GM19452 (cell line): ENCODE results near the gene BNIP2.
"Not testable (repeated sequence)": the region's sequence is repeated elsewhere in the genome, so short reads cannot be mapped to it uniquely, and the experiment has no call there.

Source experiments
- ATAC-seq: cut with Tn5 transposase; IDR thresholded peaks from one replicate; pipeline ENCODE4 v1.9.1; 2021; ENCODE audit not compliant: unreplicated experiment

BNIP2 gene, protein sequence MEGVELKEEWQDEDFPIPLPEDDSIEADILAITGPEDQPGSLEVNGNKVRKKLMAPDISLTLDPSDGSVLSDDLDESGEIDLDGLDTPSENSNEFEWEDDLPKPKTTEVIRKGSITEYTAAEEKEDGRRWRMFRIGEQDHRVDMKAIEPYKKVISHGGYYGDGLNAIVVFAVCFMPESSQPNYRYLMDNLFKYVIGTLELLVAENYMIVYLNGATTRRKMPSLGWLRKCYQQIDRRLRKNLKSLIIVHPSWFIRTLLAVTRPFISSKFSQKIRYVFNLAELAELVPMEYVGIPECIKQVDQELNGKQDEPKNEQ

DNA sequence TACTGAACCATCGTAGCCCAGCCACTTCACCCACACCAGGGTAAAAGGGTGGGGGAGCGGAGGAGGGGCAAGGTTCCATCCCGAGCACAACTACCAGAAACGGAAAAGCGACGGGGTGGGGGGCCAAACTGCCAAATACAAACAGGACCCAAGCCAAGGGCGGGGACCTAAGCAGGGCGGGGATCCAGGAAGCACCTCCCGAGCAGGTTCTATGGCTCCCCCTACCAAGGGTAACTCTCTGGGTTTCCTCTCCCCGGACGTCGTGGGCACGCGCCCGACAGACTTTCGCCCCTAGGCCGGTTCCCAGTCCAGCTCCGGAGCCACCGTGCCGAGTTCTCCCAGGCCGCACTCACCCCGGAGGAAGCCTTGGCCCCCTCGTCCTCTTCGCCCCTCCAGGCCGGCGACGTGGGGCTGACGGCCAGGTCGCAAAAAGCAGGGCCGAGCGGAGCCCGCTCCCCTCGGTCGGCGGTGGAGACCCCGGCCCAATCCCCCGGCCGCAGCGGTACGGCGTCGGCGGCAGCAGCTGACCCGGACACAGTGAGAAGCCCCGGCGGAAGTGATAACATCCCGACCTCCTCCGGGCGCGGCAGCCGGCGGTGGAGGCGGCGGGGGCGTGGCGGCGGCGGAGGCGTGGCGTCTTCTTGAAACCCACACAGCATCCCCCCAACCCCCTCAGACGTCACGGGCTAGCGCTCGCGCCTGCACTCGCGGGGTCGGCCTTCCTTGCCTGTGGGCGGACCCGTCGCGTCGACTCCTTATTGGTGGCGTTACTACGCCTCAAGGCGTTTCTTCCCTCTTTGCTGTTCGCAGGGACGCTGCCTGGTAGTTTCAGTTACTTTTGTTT is at the start of gene BNIP2:
BNIP2 (minus strand) TSS at position 539 of the 844 bp plus-strand sequence. CDS start 6,863 bp downstream, outside the sequence.
- ATAC-seq, result peak; percentile 86

GRCh38 chr15:59738676-59739075 is 49.6 kb upstream of the BNIP2 start:
- ATAC-seq, result no peak

DNA sequence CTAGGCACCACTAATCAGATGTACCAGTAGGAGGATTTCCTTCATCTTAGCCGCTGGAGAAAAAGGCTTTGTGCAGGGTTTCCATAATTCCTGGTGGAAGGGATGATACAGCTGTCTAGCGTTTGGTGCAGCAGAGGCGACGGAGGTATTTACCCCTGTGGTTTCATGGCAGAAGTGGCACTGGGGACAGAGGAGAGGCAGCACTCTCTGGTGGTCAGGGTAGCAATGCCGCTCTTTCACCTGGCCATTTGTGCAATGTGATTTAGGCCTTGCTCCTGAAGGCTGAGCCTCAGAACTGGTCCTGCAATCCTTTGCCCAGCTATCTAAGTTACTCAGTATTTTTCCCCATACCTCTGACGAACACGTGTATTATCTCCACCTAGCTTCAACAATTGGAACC is 47.1 kb upstream of the BNIP2 start:
- ATAC-seq, result no peak

DNA sequence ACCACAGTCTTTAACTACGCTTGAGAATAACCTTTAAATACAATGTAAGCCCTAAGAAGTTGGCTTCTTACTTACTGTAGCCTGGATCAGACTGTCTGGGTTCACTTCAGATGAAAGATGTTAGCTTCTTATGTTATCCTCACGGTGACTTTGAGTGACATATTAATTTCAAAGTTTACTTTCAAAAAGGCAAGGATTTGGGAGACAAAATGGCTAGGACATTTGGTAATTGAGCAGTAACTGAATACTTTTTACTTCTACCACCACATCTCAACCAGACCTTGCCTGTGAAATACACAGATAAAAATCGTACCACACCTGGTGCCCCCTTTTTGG is 36.0 kb upstream of the BNIP2 start:
- no peak for ATAC-seq

DNA sequence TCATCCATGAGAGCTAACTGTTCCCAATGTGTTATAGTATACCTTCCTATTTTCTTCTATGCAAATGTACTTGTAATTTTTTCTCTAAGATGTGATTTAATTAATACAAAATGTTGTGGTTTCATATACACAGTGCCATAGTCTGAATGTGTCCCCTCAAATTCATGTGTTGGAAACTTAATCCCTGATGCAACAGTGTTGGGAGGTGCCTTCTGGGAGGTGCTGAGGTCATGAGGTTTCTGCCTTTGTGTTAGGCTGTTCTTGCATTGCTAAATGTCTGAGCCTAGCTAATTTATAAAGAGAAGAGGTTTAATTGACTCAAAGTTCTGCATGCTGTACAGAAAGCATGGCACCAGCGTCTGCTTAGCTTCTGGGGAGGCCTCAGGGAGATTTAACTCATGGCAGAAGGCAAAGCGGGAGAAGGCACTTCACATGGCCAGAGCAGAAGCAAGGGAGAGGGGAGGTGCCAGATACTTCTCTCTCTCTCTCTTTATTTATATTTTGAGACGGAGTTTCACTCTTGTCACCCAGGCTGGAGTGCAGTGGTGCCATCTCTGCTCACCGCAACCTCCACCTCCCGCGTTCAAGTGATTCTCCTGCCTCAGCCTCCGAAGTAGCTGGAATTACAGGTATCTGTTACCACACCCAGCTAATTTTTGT is 34.7 kb upstream of the BNIP2 start:
- ATAC-seq, result no peak

DNA sequence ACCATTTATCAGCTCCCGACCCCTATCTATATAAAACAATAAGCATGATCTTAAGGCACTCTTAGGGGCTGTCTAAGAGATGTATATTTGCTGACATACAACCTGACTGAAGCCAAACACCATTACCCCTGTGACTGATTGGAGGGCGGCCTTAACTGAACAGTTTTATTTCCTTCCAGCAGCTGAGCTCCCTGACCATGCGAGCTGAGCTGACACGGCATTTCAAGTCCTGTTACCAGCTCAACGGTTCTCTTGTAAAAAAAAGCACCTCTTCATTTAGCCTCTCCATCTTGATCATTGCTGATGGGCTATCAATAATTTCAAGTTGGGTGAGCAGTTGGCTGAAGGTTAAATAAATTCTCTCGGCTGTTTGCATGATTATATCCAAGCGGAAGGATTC is 33.4 kb upstream of the BNIP2 start:
- ATAC-seq, result no peak

DNA sequence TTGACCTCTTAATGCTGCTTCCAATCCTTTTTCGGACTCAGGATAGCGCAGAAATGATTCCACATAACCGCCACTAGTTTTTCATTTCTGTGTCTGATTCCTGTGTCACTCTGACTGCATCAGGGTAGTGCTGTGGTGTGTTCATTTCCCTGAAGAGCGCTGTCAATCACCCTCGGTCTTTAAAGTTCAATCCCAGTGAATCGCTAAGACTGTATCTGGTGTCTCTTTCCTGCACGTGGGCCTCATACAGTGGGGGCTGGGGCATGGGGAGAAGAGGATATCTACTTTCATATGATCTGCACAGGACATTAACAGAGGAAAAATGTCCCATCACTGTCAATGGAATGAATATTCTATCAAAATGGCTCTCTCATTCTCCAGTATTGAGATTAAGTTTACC is 32.9 kb upstream of the BNIP2 start:
- no peak for ATAC-seq

GRCh38 chr15:59721411-59721810 is 32.3 kb upstream of the BNIP2 start:
- no peak for ATAC-seq

DNA sequence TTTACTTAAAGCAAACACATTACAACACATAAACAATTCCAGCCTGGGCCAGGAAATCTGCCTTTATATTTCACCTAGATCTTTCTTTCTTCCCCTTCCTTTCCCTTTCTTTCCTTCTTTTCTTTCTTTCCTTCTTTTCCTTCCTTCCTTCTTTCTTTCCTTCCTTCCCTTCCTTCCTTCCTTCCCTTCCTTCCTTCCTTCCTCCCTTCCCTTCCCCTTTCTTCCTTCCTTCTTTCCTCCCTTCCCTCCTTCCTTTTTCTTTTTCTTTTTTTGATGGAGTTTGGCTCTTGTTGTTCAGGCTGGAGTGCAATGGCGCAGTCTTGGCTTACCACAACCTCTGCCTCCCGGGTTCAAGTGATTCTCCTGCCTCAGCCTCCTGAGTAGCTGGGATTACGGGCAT is 24.1 kb upstream of the BNIP2 start:
- ATAC-seq, result no peak

DNA sequence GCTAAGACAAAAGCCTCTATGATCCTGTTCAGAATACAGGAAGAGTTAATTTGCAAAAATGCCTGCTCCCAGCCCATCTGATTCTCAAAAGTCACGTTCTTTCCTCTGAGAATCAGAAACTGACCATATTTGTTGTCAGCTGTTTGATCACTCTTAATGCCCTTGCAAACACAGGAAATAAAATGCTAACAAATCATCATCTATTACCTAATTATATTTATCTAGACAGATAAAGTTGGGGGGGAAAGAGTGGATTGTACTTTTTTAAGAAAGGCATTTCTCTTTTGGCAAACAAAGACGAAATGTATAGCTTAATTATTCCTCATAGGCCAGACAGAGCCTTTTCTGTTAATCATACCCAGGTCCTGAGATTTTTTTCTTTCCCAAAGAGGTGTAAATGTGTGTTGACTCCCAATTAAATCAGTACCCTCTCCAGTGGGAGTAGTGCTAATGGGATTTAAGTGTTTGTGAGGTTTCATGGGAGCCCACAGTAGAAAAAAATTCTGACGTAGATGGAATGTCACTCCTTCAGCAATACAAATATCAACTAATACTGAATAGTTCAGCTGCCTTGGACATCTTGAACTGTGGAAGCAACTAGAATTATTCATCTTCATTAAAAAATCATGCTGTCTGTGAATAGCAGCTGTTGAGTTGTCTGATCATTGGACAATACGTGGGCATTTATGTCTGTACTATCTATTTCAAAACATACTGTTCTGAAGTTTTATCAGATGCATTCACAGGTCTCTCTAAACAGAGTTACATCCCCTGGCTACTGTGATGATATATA is 22.5 kb upstream of the BNIP2 start:
- ATAC-seq, result no peak

- no peak for ATAC-seq
These were observed 18.5 kb upstream of the BNIP2 start for GRCh38 chr15:59707619-59708018.

- no peak for ATAC-seq
These were observed 15.1 kb upstream of the BNIP2 start for GRCh38 chr15:59703979-59704796.

- ATAC-seq, result no peak
These were observed 13.2 kb upstream of the BNIP2 start for GRCh38 chr15:59702351-59702750.

- ATAC-seq, result no peak
These were observed 12.8 kb upstream of the BNIP2 start for GRCh38 chr15:59701880-59702279.

- ATAC-seq, result no peak
These were observed 10.8 kb upstream of the BNIP2 start for GRCh38 chr15:59699810-59700431.

- ATAC-seq, result not testable (repeated sequence)
These were observed 8.9 kb upstream of the BNIP2 start for GRCh38 chr15:59698065-59698464.

DNA sequence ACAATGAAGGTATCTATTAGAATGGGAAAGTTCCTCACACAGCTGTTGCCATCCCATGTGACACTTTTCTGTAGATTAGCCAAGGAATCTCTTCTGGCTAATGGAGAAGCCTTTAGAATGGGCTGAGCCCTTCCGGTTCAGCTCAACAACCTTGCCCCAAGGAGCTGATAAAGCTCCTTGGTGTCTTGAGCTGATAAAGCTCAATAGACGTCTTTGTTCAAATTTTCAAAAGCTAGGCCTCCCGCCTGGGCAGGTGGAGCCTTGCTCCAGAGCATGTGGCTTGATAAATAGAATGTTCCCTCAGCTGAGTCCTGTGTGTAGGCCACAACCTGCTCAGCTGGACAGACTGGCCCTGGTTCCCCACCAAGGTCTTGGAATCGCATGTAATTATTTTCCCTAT is 7.2 kb upstream of the BNIP2 start:
- ATAC-seq, result no peak

DNA sequence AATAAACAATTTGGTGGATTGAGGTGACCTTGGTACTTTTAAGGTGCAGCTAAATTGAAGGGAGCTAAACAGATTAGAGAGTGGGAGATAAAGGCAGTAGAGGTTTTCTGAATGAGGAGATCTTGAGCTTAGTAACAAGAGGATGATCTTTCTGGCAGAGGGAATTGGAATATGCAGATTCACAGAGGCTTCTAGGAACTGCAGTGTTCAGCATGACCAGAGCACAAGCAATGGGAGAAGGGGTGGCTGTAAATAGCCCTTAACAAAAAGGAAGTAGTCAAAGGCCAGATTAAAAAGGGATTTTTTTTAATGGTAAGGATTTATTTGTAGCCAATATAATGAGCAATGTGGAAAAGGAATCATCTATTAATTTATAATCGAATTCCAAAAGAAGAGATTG is 5.7 kb upstream of the BNIP2 start:
- ATAC-seq, result no peak

DNA sequence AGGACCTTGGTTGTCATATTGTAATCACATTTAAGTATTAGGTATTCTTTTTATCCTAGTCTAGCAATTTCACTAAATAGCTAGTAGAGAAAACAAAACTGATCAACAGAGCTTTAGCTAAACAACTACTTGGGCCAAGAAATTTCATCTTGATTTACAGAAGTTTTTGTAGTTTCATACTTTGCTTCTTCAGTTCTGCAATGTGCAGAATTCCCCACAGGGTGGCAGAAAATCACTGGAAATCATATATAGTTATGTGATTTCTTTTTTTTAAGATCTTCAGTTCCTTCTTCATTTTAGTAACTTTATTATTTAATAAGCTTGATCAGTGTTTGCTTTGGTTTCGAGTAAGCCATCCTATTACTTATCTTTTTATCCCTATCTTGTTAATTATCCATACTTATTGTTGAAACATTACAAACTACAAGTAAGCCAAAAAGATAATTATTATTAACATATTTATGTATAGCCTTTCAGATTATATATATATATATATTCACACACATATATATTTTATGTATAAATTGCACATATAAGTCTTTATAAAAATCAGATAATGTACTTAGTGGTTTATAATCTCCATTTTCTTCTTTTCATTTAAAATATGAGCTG is 2.2 kb upstream of the BNIP2 start:
- ATAC-seq, result no peak
